GM18507 (cell line): ENCODE results near the gene PRSS38.
"Not testable (repeated sequence)": the region's sequence is repeated elsewhere in the genome, so short reads cannot be mapped to it uniquely, and the experiment has no call there.

Source experiments
- DNase-seq: peaks from one replicate; pipeline ENCODE4 v3.0.0; 2011; ENCODE audit warnings: low read depth; ENCODE audit not compliant: insufficient read length; ENCODE audit errors: extremely low spot score
- FAIRE-seq: peaks from 2 replicates; lab custom pipeline; 2011; peaks lifted over from hg19 to GRCh38; lab: Jason Lieb, UNC

Gene PRSS38

DNA sequence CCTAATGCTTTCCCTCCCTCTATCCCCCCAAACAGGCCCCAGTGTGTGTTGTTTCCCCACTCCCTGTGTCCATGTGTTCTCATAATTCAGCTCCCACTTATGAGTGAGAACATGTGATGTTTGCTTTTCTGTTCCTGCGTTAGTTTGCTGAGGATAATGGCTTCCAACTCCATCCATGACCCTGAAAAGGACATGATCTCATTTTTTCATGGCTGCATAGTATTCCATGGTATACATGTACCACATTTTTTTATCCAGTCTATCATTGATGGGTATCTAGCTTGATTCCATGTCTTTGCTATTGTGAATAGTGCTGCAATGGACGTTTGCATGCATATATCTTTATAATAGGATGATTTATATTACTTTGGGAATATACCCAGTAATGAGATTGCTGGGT is 8.7 kb downstream of the PRSS38 start:
- DNase-seq: no peak
- FAIRE-seq: no peak

- no peak for FAIRE-seq
- no peak for DNase-seq
These were observed 13.3 kb downstream of the PRSS38 start for GRCh38 chr1:227828786-227829185.

DNA sequence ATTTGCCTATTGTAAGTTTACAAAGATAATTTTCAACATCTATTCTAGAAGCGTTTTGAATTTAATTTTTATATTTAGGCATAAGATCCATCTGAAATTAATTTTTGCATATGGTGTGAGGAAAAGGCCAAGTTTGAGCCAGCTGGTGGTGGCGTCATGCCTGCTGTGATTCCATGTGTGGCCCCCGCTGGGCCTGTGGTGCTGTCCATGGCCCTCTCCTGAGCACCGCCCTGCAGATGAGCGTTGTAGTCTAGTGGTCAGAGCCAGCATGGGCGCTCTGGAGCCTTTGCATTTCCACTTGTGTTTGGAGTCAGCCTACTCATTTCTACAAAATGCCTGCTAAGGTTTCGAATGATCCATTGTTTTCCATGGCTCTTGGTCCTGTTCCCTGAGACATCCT is 22.7 kb downstream of the PRSS38 start:
- DNase-seq (no peak), FAIRE-seq (no peak)

DNA sequence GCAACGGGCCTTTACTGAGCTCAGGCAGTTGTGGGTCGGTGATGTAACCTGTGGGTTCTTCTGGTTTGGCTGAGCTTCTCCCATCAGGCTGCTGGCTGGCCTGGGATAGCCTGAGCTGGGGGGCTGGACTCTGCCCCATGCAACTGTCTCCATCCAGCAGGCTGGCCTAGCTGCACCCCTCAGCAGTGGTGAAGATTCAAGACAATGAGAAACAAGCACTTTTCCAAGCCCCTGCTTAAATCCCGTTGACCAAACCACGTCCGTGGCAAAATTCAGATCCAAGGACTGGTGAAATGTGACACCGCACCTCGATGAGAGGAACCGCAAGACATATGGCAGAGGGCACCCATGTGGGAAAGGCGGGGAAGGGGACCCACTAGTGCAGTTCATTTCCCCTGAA is 25.6 kb downstream of the PRSS38 start:
- no peak for FAIRE-seq
- DNase-seq: no peak

- no peak for FAIRE-seq
These were observed 29.1 kb downstream of the PRSS38 start for GRCh38 chr1:227844320-227845146.

DNA sequence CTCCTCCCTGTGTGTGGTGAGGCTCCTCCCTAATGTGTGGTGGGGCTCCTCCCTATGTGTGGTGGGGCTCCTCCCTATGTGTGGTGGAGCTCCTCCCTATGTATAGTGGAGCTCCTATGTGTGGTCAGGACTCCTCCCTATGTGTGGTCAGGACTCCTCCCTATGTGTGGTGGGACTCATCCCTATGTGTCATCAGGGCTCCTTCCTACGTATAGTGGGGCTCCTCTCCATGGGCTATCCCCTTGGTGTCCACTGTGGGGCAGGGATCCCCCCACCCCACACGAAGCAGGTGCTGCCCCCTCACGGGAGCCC is 29.6 kb downstream of the PRSS38 start:
- DNase-seq (no peak), FAIRE-seq (no peak)

More at GRCh38 chr1:227844320-227845146, 29.1 kb downstream of the PRSS38 start:
- DNase-seq: no peak

DNA sequence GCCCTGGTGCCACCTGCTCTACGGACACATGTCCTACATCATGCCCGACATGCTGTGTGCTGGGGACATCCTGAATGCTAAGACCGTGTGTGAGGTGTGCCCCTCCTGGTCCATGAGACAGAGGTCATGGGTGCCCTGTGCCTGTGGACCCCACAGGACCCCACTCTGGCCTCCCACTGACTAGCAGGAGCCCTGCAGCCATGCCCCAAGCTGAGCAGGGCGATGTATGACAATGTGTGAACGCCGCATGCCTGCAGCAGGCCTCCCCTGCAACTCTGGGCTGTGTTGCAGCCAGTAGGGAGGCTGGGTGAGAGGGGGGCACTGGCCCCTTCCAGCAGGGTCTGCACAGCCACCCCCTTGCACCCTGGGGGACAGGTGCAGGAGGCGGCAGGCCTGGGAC is 30.0 kb downstream of the PRSS38 start:
- FAIRE-seq (no peak), DNase-seq (no peak)

DNA sequence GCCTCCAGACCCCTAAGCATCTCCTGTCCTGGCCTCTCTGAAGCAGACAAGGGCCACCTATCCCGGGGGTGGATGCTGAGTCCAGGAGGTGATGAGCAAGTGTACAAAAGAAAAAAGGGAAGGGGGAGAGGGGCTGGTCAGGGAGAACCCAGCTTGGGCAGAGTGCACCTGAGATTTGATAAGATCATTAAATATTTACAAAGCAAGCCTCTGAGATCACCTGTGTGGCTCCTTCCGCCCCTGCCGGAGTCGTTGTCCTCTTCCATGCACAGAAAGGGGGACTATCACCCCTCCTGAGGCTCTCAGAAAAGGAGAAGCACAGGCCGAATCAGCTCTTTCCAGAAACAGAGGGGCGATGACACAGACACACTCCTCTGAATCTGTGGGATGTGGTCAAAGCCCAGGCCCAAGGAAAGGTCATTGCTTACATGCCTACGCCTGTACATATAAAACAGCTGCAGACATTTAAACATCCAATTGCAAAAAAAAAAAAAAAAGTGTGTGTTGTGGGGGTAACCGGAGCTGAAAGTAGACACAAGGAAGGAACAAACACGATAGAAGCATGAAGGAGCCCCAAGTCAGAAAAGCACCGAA is 30.9 kb downstream of the PRSS38 start:
- no peak for FAIRE-seq
- DNase-seq: no peak

DNA sequence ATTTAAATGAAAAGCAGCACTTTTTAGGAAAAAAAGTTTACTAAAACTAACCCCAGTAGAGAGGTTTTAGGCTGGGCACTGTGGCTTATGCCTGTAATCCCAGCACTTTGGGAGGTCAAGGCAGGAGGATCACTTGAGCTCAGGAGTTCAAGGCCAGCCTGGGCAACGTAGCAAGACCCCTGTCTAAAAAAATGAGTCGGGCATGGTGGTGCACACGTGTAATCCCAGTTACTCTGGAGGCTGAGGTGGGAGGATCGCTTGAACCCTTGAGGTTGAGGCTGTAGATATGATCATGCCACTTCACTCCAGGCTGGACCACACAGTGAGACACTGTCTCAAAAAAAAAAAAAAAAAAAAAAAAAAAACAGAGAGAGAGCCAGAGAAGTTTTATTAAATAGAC is 31.6 kb downstream of the PRSS38 start:
- not testable (repeated sequence) for DNase-seq, FAIRE-seq

DNA sequence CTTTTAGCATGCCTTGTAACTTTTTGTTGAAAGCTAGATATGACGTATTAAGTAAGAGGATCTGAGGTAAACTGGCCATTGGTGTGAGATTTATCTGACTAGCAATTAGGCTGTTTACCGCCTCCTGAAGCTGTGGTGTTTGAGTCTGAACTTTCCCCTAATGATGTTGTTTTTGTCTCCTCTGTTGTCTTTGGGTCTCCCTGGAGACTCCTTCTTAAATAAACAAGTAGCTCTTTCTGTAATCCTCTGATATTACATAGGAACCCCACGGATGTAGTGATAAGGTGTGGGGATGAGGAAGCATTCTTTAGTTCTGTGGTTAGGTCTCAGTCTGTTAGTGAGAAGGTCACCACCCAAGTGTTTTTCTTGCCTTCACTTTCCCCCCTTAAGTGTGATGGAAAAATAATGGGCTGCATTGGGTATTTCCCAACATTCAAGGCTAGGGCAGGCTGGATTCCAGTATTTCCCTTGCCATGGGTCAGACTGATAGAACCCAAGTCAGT is 33.0 kb downstream of the PRSS38 start:
- FAIRE-seq: no peak
- no peak for DNase-seq

DNA sequence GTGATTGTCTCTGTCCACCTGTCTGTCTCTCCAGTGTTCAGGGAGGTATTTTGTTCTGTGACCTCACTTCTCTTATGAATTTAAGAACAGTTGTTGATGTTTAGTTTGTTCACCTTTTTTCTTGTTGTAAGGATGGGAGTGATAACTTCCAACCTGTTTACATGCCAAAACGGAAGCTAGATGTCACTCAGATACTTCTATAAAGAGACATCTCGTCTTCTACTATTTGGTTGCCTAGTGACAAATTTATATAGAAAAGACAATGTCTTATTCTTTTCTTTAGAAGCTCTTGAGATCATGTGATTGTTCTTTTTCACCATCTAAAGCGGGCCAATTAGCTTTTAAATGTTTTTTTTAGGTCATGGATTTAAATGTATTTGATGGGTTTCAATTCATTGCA is 33.8 kb downstream of the PRSS38 start:
- DNase-seq (no peak), FAIRE-seq (no peak)

DNA sequence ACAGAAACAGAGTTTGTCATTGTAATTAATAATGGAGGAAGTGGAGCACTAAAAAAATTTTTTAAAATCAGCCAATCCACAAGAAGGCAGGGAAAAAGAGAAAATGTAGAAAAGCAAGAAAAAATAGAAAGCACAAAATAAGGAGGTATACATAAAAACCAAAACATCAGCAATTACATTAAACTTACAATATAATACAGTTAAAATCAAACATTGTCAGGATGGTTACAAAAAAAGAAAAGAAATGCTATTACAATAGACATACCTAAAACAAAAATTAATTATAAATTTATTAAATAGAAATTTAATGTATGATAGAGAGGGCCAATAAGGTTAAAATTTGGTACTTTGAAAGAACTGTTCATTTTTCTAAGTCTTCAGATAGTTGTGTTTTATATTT is 38.7 kb downstream of the PRSS38 start:
- DNase-seq (no peak), FAIRE-seq (no peak)

DNA sequence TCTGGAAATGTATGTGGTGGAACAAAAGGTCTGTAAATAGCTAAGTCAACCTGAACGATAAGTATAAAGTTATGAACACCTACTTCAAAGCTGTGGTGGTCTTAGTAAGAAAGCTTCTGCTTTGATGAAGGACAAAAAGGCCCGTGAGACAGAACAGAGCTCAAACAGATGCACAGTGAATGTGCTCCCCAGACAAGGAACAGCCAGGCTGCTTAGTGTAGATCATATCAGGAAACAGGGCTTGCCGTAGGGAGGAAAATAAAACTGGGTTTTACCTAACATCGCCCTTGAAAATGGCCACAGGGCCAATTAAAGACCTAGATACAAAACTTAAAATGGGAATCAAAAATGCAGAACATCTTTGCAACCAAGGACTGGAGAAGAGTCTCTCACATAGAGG is 40.2 kb downstream of the PRSS38 start:
- FAIRE-seq (no peak), DNase-seq (no peak)

GRCh38 chr1:227856147-227856858 is 40.8 kb downstream of the PRSS38 start:
- FAIRE-seq: no peak
- no peak for DNase-seq

DNA sequence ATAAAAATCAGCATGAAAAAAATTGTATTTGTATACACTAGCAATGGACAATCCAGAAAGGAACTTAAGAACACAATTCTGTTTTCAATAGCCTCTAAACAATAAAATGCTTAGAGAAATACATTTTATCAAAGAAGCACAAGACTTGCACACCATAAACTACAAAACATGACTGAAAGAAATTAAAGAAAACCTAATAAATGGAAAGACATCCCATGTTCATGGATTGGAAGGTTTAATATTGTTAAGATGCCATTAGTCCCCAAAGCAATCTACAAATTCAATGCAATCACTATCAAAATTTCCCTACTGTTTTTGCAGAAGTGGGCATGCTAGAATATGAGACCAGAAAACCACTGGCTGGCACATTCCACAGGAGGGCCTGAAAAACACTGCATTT is 49.4 kb downstream of the PRSS38 start:
- FAIRE-seq: no peak
- no peak for DNase-seq

GRCh38 chr1:227869279-227869842 is 53.9 kb downstream of the PRSS38 start:
- no peak for DNase-seq

DNA sequence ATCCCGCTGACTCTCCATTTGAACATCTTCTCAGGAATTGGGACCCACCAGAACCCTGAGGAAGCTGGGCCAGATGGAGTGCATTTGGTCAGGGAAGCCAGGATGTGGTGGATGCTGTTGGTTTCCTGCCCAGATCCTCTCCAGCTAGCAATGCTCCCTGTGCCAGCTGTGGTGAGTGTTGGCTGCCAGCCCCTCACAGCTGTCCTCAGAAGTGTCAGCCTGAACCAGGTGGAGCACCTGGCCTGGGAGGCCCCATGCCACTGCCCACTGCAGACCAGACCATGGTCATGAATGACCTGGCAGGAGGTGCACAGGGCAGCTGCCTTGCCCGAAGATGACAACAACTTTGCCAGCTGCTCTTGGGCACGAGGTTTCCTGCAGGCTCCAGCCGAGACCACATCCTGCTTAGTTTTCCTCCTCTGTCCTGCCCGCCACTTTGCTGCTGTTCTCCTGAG is 54.4 kb downstream of the PRSS38 start:
- FAIRE-seq: no peak
- DNase-seq: no peak

More at GRCh38 chr1:227869279-227869842, 53.9 kb downstream of the PRSS38 start:
- no peak for FAIRE-seq

DNA sequence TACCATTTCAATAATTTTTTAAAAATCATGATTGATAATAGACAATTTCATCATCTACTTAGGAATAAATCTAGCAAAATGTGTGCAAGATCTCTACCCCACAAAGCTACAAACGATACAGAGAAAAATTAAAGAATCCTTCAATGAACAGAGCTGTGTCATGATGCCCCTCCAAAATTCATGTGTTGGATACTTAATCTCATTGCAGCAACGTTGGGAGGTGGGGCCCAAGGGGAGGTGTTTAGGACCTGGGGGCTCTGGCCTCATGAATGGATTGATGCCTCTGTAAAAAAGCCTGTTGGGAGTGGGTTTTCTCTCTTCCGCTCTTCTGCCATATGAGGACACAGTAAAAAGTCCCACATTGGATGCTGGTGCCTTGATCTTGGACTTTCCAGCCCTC is 54.9 kb downstream of the PRSS38 start:
- DNase-seq: no peak

GRCh38 chr1:227871892-227872291 is 56.4 kb downstream of the PRSS38 start:
- not testable (repeated sequence) for DNase-seq, FAIRE-seq

More for the DNA sequence above, 54.9 kb downstream of the PRSS38 start:
- FAIRE-seq: no peak

DNA sequence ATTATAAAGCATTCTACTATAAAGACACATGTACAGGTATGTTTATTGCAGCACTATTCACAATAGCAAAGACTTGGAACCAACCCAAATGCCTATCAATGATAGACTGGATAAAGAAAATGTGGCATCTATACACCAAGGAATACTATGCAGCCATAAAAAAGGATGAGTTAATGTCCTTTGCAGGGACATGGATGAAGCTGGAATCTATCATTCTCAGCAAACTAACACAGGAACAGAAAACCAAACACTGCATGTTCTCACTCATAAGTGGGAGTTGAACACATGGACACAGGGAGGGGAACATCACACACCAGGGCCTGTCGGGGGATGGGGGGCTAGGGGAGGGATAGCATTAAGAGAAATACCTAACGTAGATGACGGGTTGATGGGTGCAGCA is 62.3 kb downstream of the PRSS38 start:
- not testable (repeated sequence) for FAIRE-seq, DNase-seq
